Measurements from ENCODE around the gene ESRRB.
A peak's percentile ranks its signal among the peaks of the same experiment; 100 is the strongest.

Gene ESRRB

GRCh38 chr14:76472199-76472723 lies 96.3 kb downstream of the ESRRB start:
- peaks cover 1% of the 10 kb centered on the region for H3K4me1 Mint-ChIP-seq
- H3K27me3 Mint-ChIP-seq, result no peaks in the 10 kb centered on the region
- no peaks in the 10 kb centered on the region for H3K9me3 Mint-ChIP-seq
- H3K36me3 Mint-ChIP-seq (ENCODE audit: low read depth), result no peaks in the 10 kb centered on the region
- DNase-seq (no peak), ATAC-seq (peak; percentile 24)
- no peak overlapping the region for H3K27ac Mint-ChIP-seq
- H3K4me3 Mint-ChIP-seq, result no peak overlapping the region

- Mint-ChIP-seq H3K9me3 (no peaks in the 10 kb centered on the region), H3K4me3 (no peak overlapping the region), H3K27ac (no peak overlapping the region), H3K4me1 (peaks cover 1% of the 10 kb centered on the region), H3K27me3 (no peaks in the 10 kb centered on the region), H3K36me3 (ENCODE audit: low read depth) (no peaks in the 10 kb centered on the region)
- DNase-seq (no peak), ATAC-seq (no peak)
These were observed 97.7 kb downstream of the ESRRB start for GRCh38 chr14:76473481-76474263.

- Mint-ChIP-seq H3K4me1 (no peaks in the 10 kb centered on the region), H3K27me3 (no peaks in the 10 kb centered on the region), H3K36me3 (ENCODE audit: low read depth) (no peaks in the 10 kb centered on the region), H3K9me3 (no peaks in the 10 kb centered on the region), H3K4me3 (no peak overlapping the region), H3K27ac (no peak overlapping the region)
- ATAC-seq (no peak), DNase-seq (no peak)
These were observed 104.5 kb downstream of the ESRRB start for GRCh38 chr14:76480426-76480825.

DNA sequence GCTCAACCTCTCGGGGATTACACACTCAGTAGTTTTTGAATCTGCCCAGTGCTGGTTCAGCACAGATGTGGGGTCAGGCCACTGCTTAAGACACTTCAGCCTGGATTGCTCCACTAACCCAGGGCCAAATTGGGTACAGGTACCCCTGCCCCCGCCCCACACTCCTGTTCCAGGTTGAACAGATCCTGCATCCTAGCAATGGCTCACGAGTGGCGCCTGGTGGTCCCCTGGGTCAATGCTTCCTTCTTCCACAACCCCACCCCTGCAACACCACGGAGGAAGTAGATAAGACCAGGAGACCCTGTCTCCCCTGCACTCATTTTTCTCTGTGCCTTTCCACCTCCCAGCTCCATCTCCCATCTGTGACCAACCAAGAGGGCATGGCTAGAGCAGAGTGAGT lies 108.4 kb downstream of the ESRRB start:
- no peak for DNase-seq
- no peak overlapping the region for H3K27ac Mint-ChIP-seq

DNA sequence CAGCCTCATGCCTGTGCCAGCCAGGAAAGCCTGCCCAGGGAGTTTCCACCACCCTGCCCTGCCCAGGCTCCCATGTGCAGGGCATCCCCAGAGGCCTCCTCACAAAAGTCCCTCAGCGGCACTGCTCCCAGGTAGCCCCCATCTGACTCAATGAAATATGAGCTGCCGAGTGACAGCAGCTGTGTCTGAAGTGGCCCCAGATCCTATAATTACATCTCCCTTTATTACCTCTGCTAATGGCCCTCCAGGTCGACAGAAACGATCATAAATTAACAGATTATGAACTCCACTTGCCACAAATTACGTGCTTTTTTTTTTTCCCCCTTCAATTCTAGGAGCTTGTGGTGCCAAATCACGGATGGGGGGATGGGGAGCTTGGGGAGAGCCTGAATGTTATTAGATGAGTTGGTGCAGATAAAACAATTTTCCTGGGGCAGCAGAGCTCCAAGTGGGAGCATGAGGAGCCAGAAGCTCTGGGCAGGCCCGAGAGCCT lies 110.4 kb downstream of the ESRRB start:
- DNase-seq (no peak), ATAC-seq (no peak)
- Mint-ChIP-seq H3K4me3 (no peak overlapping the region), H3K27ac (no peak overlapping the region), H3K27me3 (no peaks in the 10 kb centered on the region), H3K4me1 (no peaks in the 10 kb centered on the region), H3K9me3 (no peaks in the 10 kb centered on the region), H3K36me3 (ENCODE audit: low read depth) (no peaks in the 10 kb centered on the region)

More for the DNA sequence above, 108.4 kb downstream of the ESRRB start:
- no peak overlapping the region for H3K4me3 Mint-ChIP-seq
- H3K27me3 Mint-ChIP-seq, result no peaks in the 10 kb centered on the region
- no peak for ATAC-seq
- H3K9me3 Mint-ChIP-seq, result no peaks in the 10 kb centered on the region
- no peaks in the 10 kb centered on the region for H3K4me1 Mint-ChIP-seq
- H3K36me3 Mint-ChIP-seq (ENCODE audit: low read depth), result no peaks in the 10 kb centered on the region

GRCh38 chr14:76488551-76488950 lies 112.6 kb downstream of the ESRRB start:
- Mint-ChIP-seq H3K9me3 (no peaks in the 10 kb centered on the region), H3K27me3 (no peaks in the 10 kb centered on the region), H3K4me1 (no peaks in the 10 kb centered on the region), H3K4me3 (no peak overlapping the region), H3K27ac (no peak overlapping the region), H3K36me3 (ENCODE audit: low read depth) (no peaks in the 10 kb centered on the region)
- DNase-seq (no peak), ATAC-seq (no peak)

DNA sequence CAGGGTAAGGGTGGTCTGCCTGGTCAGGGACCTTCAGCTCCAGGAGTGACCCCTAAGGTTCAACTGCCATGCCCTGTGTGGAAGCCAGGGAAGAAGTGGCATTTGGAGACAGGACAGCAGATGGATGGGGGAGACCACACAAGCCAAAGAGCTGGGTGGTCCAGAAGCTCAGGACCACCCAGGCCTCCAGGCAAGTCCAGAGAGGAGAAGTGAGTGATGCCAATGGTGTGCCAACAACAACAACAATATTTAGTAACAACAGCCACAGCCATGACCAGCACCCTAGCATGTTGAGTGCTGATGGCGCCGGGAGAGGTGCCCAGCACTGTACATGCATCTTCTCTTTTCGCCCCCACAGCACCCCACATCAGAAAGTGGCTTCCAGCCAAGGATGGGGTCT lies 113.7 kb downstream of the ESRRB start:
- DNase-seq (no peak), ATAC-seq (no peak)
- H3K4me3 Mint-ChIP-seq, result no peak overlapping the region
- no peaks in the 10 kb centered on the region for H3K9me3 Mint-ChIP-seq
- H3K27ac Mint-ChIP-seq, result no peak overlapping the region
- H3K27me3 Mint-ChIP-seq, result no peaks in the 10 kb centered on the region
- H3K4me1 Mint-ChIP-seq, result no peaks in the 10 kb centered on the region
- H3K36me3 Mint-ChIP-seq (ENCODE audit: low read depth), result no peaks in the 10 kb centered on the region

- H3K36me3 Mint-ChIP-seq (ENCODE audit: low read depth), result no peaks in the 10 kb centered on the region
- no peak for DNase-seq
- no peaks in the 10 kb centered on the region for H3K4me1 Mint-ChIP-seq
- H3K4me3 Mint-ChIP-seq, result no peak overlapping the region
- no peaks in the 10 kb centered on the region for H3K27me3 Mint-ChIP-seq
- no peaks in the 10 kb centered on the region for H3K9me3 Mint-ChIP-seq
- H3K27ac Mint-ChIP-seq, result no peak overlapping the region
- no peak for ATAC-seq
These were observed 114.2 kb downstream of the ESRRB start for GRCh38 chr14:76490111-76490510.

DNA sequence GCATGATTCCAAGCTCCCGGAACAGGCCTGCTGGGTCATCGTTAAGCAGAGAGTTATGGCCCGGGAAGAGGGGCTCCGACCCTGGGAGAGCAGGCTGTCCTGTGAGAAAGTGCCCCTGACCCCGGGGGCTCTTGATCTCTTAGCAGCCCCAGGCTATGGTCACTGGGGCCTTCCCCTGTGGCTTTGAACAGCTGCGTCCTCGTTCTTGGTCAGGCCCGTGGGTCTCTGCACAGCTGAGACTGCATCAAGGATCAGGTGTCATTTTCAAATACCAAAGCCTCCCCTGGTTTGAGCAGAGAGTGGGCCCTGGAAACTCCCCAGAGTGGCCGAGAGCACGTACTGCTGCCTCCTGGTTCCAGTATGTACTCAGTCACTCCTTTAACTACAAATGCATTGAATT lies 114.8 kb downstream of the ESRRB start:
- no peak for DNase-seq
- Mint-ChIP-seq H3K27ac (no peak overlapping the region), H3K4me3 (no peak overlapping the region), H3K9me3 (no peaks in the 10 kb centered on the region), H3K4me1 (no peaks in the 10 kb centered on the region), H3K36me3 (ENCODE audit: low read depth) (no peaks in the 10 kb centered on the region), H3K27me3 (no peaks in the 10 kb centered on the region)
- ATAC-seq, result no peak

GRCh38 chr14:76491172-76491930 lies 115.4 kb downstream of the ESRRB start:
- H3K4me1 Mint-ChIP-seq, result no peaks in the 10 kb centered on the region
- DNase-seq (no peak), ATAC-seq (no peak)
- no peaks in the 10 kb centered on the region for H3K36me3 Mint-ChIP-seq (ENCODE audit: low read depth)
- H3K9me3 Mint-ChIP-seq, result no peaks in the 10 kb centered on the region
- no peaks in the 10 kb centered on the region for H3K27me3 Mint-ChIP-seq
- no peak overlapping the region for H3K4me3 Mint-ChIP-seq
- no peak overlapping the region for H3K27ac Mint-ChIP-seq

- Mint-ChIP-seq H3K27me3 (no peaks in the 10 kb centered on the region), H3K27ac (no peak overlapping the region), H3K36me3 (ENCODE audit: low read depth) (no peaks in the 10 kb centered on the region), H3K4me3 (no peak overlapping the region), H3K4me1 (no peaks in the 10 kb centered on the region), H3K9me3 (no peaks in the 10 kb centered on the region)
- ATAC-seq (no peak), DNase-seq (no peak)
These were observed 120.0 kb downstream of the ESRRB start for GRCh38 chr14:76495983-76496382.

DNA sequence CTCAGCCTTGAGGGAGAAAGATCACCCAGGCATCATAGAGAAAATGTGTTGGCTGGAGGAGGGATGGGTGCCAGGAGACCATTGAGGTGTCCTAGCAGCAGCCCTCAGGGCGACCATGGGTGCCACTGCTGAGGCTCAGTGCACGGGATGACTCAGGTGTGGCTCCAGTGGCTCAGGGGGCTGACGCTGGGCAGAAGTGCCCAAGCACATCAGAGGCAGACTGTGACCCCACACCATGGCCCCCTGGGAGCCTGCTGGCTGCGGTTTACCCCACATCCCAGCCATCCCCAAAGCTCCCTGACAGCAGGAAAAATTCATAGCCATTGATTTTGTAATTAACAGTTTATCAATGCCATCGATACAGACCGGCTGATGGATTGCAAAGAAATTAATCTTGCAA lies 120.7 kb downstream of the ESRRB start:
- no peak for ATAC-seq
- no peaks in the 10 kb centered on the region for H3K9me3 Mint-ChIP-seq
- H3K27me3 Mint-ChIP-seq, result no peaks in the 10 kb centered on the region
- no peak for DNase-seq
- no peaks in the 10 kb centered on the region for H3K36me3 Mint-ChIP-seq (ENCODE audit: low read depth)
- H3K4me1 Mint-ChIP-seq, result no peaks in the 10 kb centered on the region
- H3K27ac Mint-ChIP-seq, result no peak overlapping the region
- no peak overlapping the region for H3K4me3 Mint-ChIP-seq

GRCh38 chr14:76497550-76498462 lies 121.9 kb downstream of the ESRRB start:
- Mint-ChIP-seq H3K36me3 (ENCODE audit: low read depth) (no peaks in the 10 kb centered on the region), H3K27ac (no peak overlapping the region), H3K4me3 (no peak overlapping the region), H3K9me3 (no peaks in the 10 kb centered on the region), H3K27me3 (no peaks in the 10 kb centered on the region), H3K4me1 (no peaks in the 10 kb centered on the region)
- no peak for ATAC-seq
- DNase-seq, result no peak

DNA sequence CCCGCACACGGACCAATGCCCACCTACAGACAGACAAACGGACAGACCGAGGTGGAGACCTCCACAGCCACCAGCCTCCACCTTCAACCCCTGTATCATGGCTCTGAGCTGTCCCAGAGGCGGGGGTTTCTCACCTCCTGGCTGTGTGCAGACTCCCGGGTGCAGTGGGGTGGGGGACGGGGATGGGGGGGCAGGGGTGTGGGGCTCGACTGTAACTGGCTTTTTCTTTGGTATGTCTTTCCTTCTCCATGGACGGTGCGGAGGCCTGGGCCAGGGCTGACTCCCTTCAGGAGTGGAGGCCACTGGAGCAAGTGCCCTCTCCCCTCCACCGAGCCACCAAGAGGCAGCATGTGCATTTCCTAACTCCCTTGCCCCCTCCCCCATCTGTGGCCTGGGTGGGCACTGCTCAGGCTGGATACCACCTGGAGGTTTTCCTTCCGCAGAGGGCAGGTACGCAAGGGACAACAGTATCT lies 122.6 kb downstream of the ESRRB start:
- Mint-ChIP-seq H3K4me3 (no peak overlapping the region), H3K4me1 (no peaks in the 10 kb centered on the region), H3K36me3 (ENCODE audit: low read depth) (no peaks in the 10 kb centered on the region), H3K9me3 (no peaks in the 10 kb centered on the region), H3K27ac (no peak overlapping the region), H3K27me3 (peaks cover under 1% of the 10 kb centered on the region)
- DNase-seq, result no peak
- no peak for ATAC-seq

Data from activated naive CD8-positive, alpha-beta T cell treated with anti-CD3 and anti-CD28 coated beads, Interleukin-2, amount 50 U/mL, for 24 hours (primary cell).